NCI-H1092 (cell line): ENCODE data around the gene H2AZ1.
"Not testable (repeated sequence)": the region's sequence is repeated elsewhere in the genome, so short reads cannot be mapped to it uniquely, and the experiment has no call there.

Experiments used
- DNase-seq: peaks from one replicate; lab custom pipeline; 2025; lab: John Stamatoyannopoulos, UW

H2AZ1 gene

DNA sequence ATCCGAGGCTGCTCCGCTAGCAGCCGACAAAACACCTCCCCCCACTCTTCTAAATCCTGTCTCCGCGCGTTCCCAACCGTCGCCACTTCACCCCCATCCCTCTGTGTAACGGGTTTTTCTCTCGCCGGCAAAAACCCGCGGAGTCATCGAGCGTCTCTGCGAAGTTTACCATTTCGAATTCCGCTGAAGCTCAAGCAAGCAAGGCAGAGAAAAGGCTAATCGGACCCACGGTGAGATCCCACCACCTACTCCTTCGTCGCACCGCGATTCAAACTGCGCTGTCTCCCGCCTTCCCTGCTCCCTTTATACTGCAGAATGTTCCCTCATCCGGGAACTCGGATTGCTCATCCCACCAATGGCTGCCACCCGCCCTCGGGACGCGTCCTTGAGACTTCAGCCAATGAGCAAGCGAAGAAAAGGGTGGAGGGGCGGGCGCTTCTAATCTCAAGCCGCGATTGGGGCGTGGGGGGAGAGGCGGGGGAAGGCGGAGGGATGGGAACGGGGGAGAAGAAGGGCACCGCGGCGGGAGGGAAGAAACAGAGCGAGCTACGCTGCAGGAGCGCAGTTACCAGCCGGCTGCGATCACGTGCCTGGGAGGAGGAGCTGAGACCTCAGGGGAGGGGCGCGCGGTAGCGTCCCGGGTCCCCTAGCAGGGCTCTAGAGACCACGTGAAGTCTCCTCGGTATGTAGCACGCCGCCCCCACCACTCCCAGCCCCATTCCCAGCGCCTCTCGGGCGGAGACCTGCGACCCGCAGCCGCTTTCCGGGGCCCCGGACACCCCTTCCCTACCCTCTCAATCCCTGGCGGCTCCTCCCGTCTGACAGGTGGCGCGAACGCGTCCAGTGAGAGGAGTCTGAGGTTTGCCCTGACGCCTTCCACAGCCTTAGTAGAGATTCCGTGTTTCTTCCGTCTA is at the start of gene H2AZ1:
TSS of gene H2AZ1 (minus strand) at position 277 of the 914 bp plus-strand sequence. CDS start at position 172, 105 bp downstream.
- peak; percentile 99 for DNase-seq

DNA sequence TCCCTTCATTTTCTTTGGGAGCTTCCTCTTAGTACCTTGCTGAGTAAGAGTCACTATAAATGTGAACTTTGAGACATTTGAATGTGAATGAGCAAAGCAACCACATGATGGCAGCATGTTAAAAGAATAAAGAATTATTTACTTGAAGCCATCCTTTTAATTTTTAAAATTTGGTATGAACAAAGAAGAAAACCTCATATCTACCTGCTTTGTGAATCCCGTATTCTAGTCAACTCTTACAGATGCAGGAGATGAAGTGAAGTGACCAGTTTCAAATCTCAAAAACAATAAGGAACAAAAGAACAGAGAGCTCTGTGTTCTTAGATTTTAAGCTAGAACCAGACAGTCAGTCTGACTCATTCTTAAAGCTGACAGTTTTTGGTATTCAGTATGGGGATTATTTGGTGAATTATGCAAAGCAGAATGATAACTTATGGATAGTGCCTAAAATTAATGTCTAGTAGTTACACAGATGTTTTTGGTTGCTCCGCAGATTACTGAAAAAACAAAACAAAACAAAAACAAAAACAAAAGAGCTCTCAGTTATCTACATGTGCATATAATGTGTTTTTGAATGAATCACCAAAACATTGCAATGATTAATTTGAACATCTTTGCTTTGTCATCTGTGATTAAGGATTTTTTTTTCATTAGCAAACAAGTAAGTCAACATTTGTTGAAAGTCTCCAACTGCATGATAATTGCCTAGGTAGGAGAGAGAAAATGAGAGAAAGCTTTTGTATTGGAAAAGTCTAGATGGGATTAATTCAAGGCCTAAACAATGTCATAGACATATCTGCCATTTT is 48.2 kb upstream of the H2AZ1 start:
- no peak for DNase-seq

DNA sequence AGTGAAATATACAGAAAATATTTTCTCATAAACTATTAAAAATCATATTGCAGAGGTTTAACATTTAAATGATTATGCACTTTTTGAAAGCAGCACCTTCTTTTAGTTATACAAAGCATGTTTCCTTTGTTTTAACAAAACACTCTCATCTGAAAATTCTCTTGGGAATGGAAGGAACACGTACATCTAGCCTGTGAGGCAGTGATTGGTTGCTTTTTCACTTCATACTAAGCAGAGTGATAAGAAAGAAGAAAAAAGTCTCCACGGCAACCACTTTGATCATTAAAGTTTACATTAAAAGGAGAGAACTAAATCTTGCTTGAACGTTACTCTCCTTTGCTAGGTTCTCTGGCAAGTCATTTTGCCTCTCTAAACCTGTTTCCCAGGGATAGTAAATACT is 41.7 kb upstream of the H2AZ1 start:
- no peak for DNase-seq

DNA sequence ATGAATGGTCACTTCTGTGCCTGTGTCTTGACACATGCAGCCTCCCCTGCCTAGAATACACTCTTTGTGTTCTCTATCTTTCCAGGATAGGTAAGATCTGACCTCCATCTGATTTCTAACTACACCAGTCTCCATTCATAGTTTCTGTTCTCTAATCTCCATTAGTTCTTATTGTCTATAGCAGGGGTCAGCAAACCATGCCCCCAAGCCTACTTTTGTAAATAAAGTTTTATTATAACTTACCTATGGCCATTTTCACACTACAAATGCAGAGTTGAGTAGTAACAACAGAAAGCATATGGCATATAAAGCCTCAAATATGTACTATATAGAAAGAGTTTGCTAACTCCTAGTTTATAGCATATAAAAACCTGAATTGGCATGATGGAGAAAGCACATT is 37.6 kb upstream of the H2AZ1 start:
- DNase-seq: no peak

DNA sequence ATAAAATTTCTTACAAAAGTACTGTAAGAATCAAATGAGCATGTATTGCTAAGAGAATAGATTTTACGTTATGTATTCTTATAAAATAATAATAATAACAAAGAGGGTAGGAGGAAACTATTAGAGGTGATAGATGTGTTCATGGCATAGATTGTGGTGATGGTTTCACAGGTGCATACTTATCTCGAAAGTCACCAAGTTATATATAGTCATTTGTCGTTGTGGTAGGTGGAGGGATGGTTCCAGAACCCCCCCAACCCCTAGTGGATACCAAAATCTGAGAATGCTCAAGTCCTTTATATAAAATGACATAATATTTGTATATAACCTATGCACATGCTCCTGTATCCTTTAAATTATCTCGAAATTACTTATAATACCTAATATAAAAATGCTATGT is 36.7 kb upstream of the H2AZ1 start:
- DNase-seq: no peak

DNA sequence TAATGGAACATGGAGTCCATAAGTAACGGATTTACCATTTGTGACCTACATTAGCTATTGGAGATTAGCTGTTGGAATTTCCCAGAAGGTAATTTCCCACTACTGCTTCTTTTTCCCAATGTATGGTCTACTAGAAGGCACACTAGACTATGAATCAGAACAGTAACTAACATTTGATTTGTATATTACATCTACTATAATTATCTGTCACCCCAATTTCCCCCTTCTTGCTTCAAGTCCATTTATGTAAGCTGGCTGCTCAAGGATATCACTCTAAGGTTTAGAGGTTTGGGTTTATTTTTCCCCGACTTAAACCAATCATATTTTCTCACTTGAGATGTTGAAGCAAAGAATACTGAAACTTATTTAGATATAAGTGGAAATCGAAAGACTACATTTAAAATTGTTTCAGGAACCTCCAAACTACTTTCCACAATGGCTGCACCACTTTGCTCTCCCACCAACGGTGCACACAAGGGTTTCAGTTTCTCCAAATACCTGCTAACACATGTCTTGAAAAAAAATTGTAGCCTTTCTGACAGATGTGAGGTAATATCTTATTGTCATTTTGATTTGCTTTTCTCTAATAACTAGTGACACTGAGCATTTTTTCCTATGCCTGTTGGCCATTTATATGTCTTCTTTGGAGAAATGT is 33.3 kb upstream of the H2AZ1 start:
- no peak for DNase-seq

DNA sequence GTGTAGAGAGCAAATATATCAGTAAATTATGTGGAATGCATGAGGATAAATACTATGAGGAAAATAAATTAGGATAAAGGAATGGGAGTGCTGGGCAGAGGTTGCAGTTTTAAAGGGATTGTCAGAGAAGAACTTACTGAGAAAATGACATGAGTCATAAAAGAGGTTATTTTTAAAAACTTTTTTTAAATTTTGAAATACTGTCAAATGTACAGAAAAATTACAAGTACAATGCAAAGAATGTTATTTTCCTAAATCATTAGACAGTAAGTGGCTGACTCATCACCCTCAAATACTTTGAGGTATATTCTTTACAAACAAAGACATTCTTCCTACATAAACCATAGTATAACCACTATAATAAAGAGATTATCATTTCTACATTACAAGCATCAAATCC is 29.8 kb upstream of the H2AZ1 start:
- DNase-seq: no peak

DNA sequence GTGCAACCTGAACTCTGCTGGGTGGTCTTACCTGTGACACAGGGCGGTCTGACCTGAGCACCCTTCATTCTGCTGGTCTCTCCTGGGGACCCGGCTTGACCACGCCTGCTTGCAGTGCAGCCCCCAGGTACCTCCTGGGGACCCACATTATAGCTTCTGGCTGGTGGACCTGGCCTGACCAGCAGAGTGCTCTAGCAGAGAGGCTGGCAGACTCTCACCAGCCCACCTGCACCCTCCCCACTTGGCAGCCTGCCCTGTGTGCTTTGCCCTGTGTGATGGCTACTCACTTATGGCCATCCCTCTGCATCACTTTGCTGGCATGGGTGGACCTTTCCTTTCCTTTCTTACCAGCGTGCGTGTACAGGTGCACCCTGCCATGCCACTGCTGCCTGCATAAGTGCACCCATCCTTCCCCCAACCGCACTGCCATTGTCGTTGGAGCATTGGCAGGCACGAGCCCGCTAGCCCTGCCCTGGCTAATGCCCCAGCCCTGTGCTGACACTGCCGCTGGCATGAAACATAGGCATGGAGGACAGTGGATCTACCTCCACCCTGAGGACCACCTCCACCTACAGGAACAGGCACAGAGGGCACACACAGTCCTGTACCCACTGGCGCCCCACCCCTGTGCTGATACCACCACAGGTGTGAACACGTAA is 21.5 kb upstream of the H2AZ1 start:
- DNase-seq: no peak

DNA sequence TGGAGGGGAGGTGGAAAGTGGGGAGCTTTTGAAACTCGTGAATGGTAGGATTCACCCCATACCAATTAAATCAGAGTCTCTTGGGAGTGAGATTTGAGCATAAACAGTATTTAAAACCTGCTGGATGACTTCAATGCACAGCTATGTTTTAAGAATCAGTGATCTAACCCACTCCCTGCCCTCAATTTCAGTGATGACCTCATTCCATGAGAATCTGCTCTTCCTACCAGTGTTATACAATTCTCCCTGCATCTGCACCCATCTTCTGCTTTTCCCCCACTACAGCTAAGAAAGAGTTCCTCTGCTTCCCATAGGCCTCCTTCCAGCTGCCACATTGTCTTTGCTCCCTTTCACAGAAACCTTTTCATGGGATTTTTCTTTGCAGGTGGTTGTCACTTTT is 18.3 kb upstream of the H2AZ1 start:
- no peak for DNase-seq

DNA sequence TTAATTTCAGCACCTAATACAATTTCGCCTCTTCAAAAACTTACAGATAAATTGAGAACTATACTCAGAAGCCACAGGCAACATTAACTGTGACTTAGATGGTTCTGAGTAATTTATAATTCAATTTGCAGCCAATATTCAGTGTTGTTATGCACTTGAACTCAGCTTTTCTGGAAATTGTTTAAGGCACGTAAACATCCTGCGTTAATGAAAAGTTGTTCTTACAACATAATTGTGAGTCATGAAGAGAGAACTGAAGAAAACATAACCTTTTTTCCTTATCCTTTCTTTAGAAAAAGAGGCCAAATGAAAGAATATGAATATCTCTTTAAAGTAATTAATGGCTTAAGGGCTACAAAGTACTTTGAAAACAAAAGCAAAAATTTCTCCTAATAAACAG is 16.6 kb upstream of the H2AZ1 start:
- DNase-seq: no peak

DNA sequence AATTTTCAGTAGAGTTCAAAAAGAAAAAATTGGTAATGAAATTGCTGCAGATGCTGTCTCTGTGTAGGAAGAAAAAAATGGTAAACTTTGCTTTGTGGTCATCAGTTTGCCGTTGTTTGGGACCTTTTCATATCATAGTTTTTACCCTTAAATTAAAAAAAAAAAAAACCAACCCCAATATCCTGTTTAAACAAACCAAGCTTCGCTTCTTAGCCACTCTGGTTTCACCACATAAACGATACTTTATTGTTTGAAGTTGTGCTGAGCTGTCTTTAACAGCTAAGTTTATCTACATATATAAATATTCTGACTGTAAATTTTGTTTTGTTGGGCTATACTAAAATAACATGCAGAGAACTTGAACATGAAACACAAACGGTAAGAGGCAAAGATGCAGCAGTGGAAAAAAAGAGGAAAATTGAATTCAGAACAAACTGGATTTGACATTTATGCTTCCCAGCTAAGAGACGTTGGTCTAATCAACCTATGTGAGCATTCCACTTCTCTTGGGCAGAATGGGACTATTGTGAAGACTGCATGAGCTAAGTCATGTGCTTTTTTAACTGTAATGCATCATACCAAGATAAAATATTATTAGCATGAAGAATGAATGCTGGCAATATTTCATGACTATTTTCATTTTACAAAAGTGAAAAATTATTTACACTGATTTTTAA is 15.7 kb upstream of the H2AZ1 start:
- no peak for DNase-seq

DNA sequence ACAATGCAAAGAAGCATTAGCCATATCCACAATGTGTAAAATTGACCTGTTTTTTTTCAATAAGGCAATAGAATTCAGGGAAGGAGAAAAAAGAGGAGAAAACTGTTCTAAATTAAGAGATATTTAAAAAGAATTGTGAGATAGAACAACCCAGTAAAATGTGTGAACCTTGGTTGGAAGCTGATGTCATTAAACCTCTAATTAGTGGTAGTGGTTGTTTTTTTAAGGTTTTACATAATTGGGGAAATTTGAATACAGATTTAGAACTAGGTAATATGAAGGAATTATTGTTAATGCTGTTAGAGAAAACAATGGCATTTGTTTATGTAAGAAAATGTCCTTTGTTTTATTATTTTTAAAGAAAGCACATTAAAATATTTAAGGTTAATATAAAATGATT is 15.1 kb upstream of the H2AZ1 start:
- no peak for DNase-seq

DNA sequence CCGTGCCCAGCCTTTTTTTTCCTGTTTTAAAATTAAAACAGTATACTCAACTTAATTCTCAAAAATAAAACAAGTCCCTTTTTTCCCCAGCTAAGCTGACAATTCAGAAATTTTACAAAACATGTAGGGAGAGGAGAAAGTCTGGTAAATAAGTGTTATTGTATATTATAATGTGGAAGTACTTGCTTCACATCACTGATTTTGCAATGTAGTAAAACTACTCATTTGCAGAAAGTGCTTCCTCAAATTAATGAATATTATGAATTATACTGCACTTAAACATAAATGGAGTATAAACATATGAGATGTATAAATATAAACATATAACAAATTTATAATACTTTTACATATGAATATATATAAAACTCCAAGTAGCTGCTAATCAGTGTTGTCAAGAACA is 11.6 kb upstream of the H2AZ1 start:
- DNase-seq: no peak

DNA sequence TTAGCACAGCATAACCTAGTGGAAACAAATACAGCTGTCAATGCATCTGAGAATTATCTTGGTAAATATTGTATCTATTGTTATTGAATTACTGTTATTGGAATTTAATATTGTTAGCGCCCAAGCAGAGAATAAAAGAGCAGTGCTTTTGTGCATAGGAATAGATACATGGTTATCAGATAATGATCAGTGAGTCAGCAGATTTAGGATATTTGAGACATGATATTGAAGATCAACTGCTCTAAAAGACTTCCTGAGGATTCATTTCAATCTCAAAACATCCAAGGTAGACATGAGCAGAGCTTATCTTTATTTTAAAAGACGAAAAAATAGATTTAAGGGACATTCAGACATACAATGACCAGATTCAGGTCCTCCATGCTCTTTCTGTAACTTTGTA is 10.6 kb upstream of the H2AZ1 start:
- DNase-seq: no peak

DNA sequence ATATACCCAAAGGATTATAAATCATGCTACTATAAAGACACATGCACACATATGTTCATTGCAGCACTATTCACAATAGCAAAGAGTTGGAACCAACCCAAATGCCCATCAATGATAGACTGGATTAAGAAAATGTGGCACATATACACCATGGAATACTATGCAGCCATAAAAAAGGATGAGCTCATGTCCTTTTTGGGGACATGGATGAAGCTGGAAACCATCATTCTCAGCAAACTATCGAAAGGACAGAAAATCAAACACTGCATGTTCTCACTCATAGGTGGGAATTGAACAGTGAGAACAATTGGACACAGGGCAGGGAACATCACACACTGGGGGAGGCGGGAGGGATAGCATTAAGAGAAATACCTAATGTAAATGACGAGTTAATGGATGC is 8.1 kb upstream of the H2AZ1 start:
- DNase-seq: not testable (repeated sequence)

DNA sequence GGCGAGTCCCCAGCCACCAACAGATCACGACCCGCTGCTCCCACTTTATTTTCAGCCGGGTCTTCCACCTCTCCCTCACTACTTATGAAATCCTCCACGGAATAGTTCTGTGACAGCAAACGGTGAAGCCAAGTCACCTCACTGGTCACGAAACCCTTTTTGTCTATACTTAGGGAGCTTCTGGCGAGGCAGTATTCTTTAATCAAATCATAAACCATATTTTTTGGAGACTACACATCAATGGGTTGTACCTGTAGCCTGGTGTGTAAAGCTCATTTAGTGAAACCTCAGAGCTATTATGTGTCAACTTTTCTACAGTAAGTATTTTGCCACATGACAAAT is 809 bp upstream of the H2AZ1 start:
- no peak for DNase-seq

DNA sequence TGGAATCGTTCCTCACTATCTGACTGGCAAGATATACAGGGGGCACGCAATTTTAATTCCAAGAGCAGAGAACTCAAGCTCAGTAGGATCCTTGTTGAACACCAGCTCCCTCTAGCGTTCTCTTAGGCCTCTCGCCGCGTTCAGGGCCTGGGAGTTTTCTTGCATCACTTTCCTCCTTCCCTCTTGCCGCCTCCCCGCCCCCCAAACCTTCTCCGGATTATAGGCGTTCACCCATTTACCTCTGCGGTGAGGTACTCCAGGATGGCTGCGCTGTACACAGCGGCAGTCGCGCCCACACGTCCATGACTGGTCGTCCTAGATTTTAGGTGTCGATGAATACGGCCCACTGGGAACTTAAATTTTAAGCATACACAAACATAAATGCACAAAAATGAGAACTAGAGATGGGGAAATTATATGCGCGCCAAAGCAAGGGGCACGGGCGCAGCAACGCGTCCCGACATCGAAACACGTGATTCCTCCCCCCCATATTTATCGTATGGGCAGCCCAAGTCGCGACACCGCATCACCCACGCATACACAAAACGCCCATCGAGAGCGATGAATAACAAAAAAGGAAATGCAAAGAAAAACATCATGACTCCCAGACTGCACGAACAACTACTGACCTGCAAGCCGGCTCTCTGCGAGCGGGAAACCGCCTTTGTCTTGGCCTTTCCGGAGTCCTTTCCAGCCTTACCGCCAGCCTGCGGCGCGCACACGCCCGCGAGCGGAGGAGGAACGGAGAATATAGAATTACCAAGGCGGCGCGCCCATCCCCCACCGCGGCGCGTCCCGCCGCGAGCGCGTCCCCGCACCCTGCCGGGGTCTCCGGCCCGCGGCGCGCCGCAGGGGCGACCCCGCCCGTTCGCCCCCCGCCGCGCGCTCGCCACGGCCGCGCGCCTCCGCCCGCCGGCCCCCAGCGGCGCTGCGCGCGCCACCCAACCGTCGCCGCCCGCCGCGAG is 759 bp downstream of the H2AZ1 start:
- peak; percentile 91 for DNase-seq

DNA sequence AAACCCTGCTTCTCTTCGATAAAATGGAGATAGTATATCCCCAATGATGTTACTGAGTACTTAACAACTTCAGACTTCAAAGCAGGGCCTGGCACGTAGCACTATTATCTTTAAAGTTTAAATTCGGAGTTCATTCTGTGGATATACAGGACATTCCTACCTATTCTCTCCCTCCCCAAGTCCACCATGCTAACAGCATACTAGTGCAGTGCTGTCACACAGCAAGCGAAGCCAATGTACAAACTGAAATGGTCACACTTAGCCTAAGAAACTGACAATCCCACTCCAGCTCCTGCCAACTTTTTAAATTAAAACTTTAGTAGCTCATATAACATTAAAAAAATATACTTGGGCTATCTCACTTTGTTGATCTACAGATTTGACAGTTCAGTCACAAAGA is 2.5 kb downstream of the H2AZ1 start:
- DNase-seq: no peak

DNA sequence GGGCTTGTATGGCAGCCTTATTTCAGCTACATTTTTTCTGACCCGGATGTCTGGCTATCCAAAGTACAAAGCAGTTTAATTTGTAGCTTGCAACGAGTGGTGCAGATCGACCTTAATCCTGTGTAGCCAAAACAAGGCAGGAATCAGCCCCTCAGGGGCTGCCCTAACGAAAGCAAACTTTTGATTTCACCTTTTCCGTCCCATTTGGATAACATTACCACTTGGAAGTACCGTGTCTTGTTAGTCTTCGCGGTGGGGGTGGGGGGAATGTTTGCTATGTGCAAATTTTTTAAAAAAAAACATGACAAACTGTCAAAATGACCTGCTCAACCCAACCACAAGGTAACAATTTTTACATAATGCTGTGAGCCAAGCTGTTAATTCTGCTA is 2.9 kb downstream of the H2AZ1 start:
- peak; percentile 2 for DNase-seq

DNA sequence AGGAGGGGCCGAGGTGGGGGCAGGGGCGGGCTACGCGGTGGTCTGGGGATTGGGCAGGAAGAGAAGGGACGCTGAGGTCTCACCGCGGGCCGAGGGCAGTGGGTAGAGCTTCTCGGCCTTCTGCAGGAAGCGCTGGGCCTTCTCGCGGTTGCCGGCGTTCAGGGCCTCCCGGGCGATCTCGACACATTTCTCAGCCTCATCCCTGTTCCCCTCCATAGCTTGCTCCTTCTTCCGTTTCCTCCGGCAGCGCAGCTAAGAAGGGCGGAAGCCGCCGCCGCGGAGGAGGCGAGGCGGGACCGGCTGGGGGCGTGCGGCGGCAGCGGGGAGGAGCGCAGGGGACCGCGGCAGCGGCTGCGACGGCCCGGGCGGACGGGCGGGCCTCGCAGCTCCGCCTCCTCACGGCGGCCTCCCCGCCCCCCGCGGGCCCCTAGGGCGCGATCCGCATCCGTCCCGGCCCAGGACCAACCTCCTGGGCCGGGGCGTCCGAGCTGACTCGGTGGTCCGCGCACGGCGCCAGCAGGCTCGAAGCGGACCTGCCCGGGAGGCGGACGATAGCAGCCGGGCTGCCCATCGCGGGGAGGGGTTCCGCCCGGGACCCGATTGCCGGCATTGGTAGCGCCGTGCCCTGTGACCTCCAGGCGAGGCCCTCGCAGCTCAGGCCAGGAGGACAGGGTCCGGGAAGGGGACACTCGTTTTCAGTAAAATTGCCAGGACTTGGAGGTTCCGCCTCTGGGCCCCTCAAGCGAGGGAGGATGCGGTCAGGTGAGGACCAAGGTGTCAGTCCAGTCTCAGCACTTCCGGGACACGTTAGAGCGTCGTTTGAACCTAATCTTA is 3.5 kb downstream of the H2AZ1 start, which contains the start of gene DNAJB14:
TSS of gene DNAJB14 (minus strand) at position 263 of the 834 bp plus-strand sequence. CDS start at position 216, 47 bp downstream.
- DNase-seq: peak; percentile 45
